Activated CD8-positive, alpha-beta memory T cell treated with anti-CD3 and anti-CD28 coated beads, Interleukin-2, amount 10 ng/mL, durations not matched to agents 7 days and 5 days (primary cell): ENCODE data around the gene NDUFA8. TPM values are rescaled to one million over a fixed set of nuclear protein-coding genes. Genes with fewer than 3 reads are reported as not detected.

ENCODE experiments used
- ATAC-seq: fragments of 150-1000 bp; cut with Tn5 transposase; one replicate; pipeline ENCODE4 v1.10.0; 2021; ENCODE audit warnings: moderate library complexity
- CTCF ChIA-PET: fragments of 350-600 bp; sonication (Branson Sonifier 250); formaldehyde crosslinking; loops from one replicate; lab custom pipeline; 2021; ENCODE audit warnings: antibody characterized with exemption; lab: Charles Lee
- DNase-seq: peaks from one replicate; pipeline ENCODE4 v3.0.0-alpha.2; 2020
- H3K27ac Mint-ChIP-seq: one replicate; pipeline ENCODE4 v1.8.0; 2021; ENCODE audit warnings: mild to moderate bottlenecking, mixed read lengths
- H3K27me3 Mint-ChIP-seq: one replicate; pipeline ENCODE4 v1.8.0; 2021; ENCODE audit warnings: mixed read lengths
- H3K36me3 Mint-ChIP-seq: one replicate; pipeline ENCODE4 v1.8.0; 2021; ENCODE audit warnings: mild to moderate bottlenecking, mixed read lengths
- H3K4me1 Mint-ChIP-seq: one replicate; pipeline ENCODE4 v1.8.0; 2021; ENCODE audit warnings: mixed read lengths
- H3K4me3 Mint-ChIP-seq: one replicate; pipeline ENCODE4 v1.8.0; 2021; ENCODE audit warnings: mild to moderate bottlenecking, moderate library complexity, mixed read lengths
- H3K9me3 Mint-ChIP-seq: one replicate; pipeline ENCODE4 v1.8.0; 2022; ENCODE audit warnings: low read depth, mixed read lengths
- total RNA-seq, 2 experiments: library from RNA; stranded (reverse); gene quantifications; one replicate each; pipeline ENCODE4 v1.2.3, GENCODE V29; 2021

NDUFA8 gene
- total RNA-seq, result 10 to 100 TPM; 36.4 to 49.1 TPM

DNA sequence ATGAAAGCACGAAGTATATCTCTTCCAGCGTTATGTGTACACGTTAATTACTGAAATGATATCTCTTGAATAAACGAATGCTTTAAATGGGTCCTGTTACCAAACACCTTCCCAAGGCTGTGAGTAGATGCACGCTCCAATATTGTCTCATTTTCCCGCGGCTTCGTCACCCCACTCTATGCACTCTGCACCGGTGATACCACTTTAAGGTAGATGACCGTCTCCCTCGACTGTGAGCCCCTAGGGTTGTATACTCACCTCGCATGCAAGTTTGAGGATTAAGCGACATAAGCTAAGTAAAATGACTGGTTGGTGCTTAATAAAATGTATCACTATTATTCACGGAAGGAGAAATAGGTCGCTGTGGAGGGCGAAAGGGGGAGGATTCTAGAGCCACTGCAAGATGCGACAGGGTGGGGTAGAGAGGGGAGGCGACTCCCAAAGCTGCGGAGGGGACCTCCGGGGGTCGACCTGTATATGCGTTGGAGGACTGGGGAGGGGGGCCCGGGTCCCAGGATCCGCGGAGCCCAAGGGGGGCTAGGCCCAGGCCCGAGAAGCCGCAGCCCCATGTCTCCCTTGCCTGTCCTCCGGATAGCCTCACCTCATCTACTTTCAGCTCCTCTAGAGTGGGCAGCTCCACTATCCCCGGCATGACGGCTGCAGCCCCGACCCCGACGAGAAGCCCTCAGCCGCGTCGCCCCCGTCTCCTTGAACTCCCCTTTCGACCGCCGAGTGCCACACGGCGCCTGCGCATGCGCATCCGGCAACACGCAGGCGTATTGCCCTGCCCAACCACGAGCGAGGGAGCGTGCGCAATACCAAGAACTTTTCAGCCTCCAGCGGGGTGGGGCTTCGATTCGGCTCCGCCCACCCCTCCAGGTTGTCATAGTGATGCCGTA is at the start of gene NDUFA8, which contains the start of gene MORN5:
Gene NDUFA8 (minus strand): TSS at position 754 of the 899 bp plus-strand sequence. CDS start 102 bp downstream, at position 652.
Gene MORN5 (plus strand): TSS at position 883 of the 899 bp plus-strand sequence. CDS start 65 bp downstream, outside the sequence.
- CTCF ChIA-PET, result interaction anchor here (0.6 to 2.7 kb wide), 8 partner anchors 34 to 191 kb away, joined by 3 to 8 read pairs (median 4); partner anchors contain the start of genes MRRF and RBM18
- peak within 1 kb of the TSS; percentile 90 for H3K4me3 Mint-ChIP-seq
- H3K36me3 Mint-ChIP-seq, result peaks cover 5% of the 10 kb centered on the region
- peaks cover 29% of the 10 kb centered on the region for H3K4me1 Mint-ChIP-seq
- ATAC-seq (peak; percentile 98), DNase-seq (peak; percentile 96)
- peaks cover 27% of the 10 kb centered on the region for H3K27me3 Mint-ChIP-seq
- H3K27ac Mint-ChIP-seq, result peak within 1 kb of the TSS; percentile 92
- H3K9me3 Mint-ChIP-seq, result peaks cover 2% of the 10 kb centered on the region

DNA sequence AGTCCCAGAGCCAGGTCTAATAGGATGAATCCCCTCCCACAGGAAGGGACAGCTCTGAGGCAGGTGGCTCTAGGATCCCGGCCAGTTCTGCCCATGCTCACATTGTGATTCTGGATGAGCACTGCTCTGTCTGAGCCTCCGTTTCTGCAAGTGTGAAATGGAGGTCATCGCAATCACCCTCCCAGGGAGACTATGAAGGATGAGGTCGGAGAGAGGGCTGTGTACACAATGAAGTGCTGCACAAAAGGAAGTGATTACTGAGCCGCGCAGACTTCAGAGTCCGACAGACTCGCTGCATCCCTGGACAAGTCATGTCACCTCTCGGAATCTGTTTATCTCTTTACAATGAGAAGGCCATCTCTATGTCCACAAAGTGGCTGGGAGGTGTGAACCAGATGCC is 47.5 kb upstream of the NDUFA8 start:
- DNase-seq (no peak), ATAC-seq (no peak)
- Mint-ChIP-seq H3K36me3 (no peaks in the 10 kb centered on the region), H3K4me3 (no peak overlapping the region), H3K4me1 (no peaks in the 10 kb centered on the region), H3K9me3 (no peaks in the 10 kb centered on the region), H3K27me3 (peaks cover 13% of the 10 kb centered on the region), H3K27ac (no peak overlapping the region)
- CTCF ChIA-PET, result interaction anchor here (1.0 kb wide), 1 partner anchor 143 kb away, joined by 3 read pairs; no protein-coding TSS in a partner anchor

DNA sequence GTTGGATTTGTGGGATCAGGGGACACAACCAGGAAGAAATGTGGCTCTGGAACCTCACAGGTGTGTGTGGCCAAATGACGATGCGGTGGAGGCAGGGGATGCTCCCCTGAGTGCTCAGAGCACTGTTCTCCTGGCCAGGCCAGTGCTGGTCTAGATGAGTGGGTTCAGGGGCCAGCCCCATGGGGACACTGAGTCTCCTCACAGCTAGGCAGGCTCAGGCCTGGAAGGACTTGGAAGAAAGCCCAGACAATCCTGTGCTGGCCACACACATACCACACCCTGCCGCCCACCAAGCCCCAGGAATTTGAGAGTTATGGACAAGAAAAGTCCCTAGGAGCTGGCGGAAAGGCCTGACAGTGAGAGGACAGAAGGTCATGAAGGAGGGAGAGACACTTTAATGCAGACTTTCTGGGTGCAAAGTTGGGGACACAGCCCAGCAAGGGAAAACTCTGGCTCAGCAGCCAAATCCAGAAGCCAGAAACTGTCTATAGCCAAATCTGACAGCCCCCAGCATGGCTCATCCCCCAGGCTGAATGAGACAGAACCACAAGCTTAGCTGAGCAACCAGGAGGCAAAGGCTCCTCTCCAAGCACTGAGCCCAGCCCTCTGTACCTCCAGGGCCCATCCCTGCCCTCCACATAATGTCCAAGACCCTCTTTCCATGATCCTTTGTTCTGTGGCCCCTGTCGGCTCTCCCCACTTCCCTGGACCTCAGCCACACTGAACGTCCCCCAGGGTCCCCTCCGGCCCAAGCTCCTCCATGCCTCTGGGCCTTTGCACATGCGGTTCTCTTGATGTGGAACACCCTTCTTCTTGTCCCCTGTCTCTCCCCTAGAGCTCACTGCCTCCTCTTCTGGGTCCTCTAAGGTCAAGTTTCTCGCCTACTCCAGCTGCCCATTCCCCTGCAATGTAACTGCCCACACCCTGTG is 46.8 kb upstream of the NDUFA8 start:
- Mint-ChIP-seq H3K4me1 (no peaks in the 10 kb centered on the region), H3K9me3 (no peaks in the 10 kb centered on the region), H3K27me3 (peaks cover 6% of the 10 kb centered on the region), H3K27ac (no peak overlapping the region), H3K4me3 (no peak overlapping the region), H3K36me3 (no peaks in the 10 kb centered on the region)
- no peak for DNase-seq
- CTCF ChIA-PET, result interaction anchor here (1.0 kb wide), 1 partner anchor 144 kb away, joined by 3 read pairs; no protein-coding TSS in a partner anchor
- ATAC-seq, result no peak

DNA sequence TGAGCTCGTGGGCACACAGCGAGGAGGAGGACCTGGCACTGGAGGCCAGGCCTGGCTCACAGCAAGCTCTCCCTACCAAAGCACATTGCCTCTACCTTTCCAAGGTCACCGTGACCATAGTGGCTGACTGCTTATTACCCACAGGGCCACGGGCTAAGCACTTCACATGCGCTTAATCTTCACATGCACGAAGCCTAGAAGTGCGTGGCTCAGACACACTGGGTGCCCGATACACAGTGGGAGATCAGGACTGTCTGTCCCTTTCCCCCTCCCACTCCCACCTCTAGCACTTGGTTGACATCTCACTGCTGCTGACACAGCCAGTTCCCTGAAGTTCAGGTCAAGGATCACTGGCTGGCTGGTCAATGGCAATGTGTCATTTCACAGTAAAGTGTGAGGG is 45.6 kb upstream of the NDUFA8 start:
- CTCF ChIA-PET, result no interaction called here
- no peaks in the 10 kb centered on the region for H3K4me1 Mint-ChIP-seq
- H3K36me3 Mint-ChIP-seq, result no peaks in the 10 kb centered on the region
- H3K9me3 Mint-ChIP-seq, result no peaks in the 10 kb centered on the region
- no peak for DNase-seq
- H3K27ac Mint-ChIP-seq, result no peak overlapping the region
- H3K4me3 Mint-ChIP-seq, result no peak overlapping the region
- no peaks in the 10 kb centered on the region for H3K27me3 Mint-ChIP-seq
- ATAC-seq, result no peak

DNA sequence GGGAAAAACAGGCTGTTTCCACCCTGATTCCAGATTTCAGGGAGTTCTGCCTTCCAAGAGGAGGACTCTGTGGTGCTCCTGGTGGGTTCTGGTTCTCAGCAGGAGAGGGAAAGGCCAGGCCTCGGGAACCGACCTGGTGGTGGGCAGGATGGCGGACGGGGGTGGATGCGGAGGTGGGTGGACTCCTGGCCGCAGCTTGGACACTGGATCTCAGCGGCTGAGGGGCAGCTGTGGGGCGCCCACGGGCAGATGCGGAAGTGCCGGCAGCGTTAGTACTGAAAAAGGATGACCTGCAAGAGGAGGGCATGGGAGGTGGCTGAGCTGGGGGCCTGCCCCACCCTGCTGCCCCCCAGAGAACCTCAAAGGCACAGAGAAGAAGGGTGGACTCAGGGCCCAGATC is 44.9 kb upstream of the NDUFA8 start:
- DNase-seq (no peak), ATAC-seq (no peak)
- no peaks in the 10 kb centered on the region for H3K9me3 Mint-ChIP-seq
- no peak overlapping the region for H3K27ac Mint-ChIP-seq
- CTCF ChIA-PET, result no interaction called here
- H3K36me3 Mint-ChIP-seq, result no peaks in the 10 kb centered on the region
- no peaks in the 10 kb centered on the region for H3K4me1 Mint-ChIP-seq
- H3K4me3 Mint-ChIP-seq, result no peak overlapping the region
- no peaks in the 10 kb centered on the region for H3K27me3 Mint-ChIP-seq

DNA sequence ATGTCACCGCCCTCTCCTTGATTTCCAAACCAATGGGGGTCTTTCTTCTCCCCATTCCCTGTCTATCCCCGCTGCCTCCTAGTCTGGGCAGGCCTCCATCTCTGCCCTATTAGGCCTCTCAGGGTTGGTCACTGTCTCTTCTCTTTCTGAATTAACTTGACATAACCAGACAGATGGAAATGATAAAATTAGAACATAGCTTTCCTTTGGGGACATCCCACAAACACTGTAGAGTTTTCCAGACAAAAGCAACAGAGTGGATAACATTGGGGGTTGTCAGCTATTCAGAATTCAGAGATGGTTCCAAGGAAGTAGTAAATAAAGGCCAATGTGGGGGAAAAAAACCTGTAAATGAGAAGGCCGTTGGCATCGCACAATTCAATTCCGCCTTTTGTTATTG is 44.5 kb upstream of the NDUFA8 start:
- H3K27me3 Mint-ChIP-seq, result no peaks in the 10 kb centered on the region
- H3K4me1 Mint-ChIP-seq, result no peaks in the 10 kb centered on the region
- no peaks in the 10 kb centered on the region for H3K9me3 Mint-ChIP-seq
- ATAC-seq, result no peak
- CTCF ChIA-PET, result no interaction called here
- H3K4me3 Mint-ChIP-seq, result no peak overlapping the region
- DNase-seq, result no peak
- no peaks in the 10 kb centered on the region for H3K36me3 Mint-ChIP-seq
- H3K27ac Mint-ChIP-seq, result no peak overlapping the region

DNA sequence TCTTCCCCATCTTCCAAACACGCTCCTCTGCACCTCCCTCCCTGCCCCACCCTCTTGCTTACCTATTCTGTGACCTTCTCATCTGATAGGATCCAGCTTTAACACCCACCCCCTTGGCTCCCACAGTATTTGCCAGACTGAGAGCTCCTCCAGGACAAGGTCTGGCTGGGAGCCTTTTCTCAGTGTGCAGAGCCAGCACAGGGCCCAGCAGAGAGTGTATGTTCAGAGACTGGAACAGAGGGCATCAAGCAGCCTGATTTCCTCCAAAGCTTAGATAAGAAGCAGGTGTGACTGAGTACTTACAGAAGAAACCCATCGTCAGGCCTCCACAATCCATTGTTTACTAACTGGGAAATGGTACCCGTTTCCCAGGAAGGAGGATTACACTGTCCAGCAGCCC is 42.5 kb upstream of the NDUFA8 start:
- H3K27me3 Mint-ChIP-seq, result peaks cover 8% of the 10 kb centered on the region
- CTCF ChIA-PET, result no interaction called here
- no peak overlapping the region for H3K4me3 Mint-ChIP-seq
- ATAC-seq (no peak), DNase-seq (no peak)
- no peaks in the 10 kb centered on the region for H3K4me1 Mint-ChIP-seq
- no peaks in the 10 kb centered on the region for H3K9me3 Mint-ChIP-seq
- no peak overlapping the region for H3K27ac Mint-ChIP-seq
- H3K36me3 Mint-ChIP-seq, result no peaks in the 10 kb centered on the region

DNA sequence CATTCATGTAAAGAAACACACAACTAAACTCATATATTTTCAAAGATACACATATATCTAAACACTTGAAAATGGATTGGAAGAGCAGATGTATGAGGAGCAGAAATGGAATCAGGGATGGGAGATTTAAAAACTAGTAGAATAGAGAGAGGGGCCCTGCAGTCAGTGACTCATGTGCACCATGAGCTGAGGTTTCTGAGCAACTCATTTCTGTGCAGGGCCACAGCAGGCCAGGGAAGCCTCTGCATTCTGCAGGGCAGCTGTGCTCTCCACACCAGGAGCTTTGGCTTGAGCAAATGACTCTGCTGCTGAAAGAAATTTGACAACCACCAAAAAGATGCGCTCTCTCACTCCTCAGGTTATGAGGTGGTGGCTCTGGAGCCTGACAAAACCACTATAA is 42.1 kb upstream of the NDUFA8 start:
- DNase-seq (no peak), ATAC-seq (no peak)
- Mint-ChIP-seq H3K27me3 (peaks cover 13% of the 10 kb centered on the region), H3K9me3 (no peaks in the 10 kb centered on the region), H3K4me3 (no peak overlapping the region), H3K4me1 (no peaks in the 10 kb centered on the region), H3K27ac (no peak overlapping the region), H3K36me3 (no peaks in the 10 kb centered on the region)
- CTCF ChIA-PET, result no interaction called here

DNA sequence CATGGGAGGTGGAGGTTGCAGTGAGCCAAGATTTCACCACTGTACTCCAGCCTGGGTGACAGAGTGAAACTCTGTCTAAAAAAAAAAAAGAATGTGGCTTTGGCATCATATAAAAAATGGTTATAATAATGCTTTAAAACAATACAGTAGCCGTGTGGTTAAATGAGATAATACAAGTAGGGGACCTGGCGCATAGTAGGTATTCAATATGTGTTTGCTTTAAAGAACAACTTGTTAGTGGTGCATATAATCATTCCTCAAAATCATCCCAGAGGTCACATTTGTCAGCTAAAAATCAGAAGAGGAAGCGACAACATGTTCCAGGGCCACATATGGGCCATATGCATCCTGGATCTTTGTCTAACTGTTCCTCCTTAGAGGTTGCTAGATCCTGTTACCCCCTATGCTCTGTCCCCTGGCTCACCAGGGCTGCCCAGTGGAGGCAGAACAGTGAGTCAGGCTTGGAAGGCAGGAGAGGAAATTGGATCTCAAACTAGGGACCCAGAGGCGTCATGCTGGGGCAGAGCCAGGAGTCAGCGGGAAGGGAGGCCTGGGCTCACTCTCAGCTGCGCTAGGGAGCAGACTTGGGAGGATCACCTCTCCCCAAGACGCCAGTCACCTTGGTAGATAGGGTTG is 41.5 kb upstream of the NDUFA8 start:
- Mint-ChIP-seq H3K36me3 (no peaks in the 10 kb centered on the region), H3K9me3 (no peaks in the 10 kb centered on the region), H3K4me3 (no peak overlapping the region), H3K4me1 (no peaks in the 10 kb centered on the region), H3K27ac (no peak overlapping the region), H3K27me3 (peaks cover 13% of the 10 kb centered on the region)
- ATAC-seq (no peak), DNase-seq (no peak)
- CTCF ChIA-PET, result no interaction called here

DNA sequence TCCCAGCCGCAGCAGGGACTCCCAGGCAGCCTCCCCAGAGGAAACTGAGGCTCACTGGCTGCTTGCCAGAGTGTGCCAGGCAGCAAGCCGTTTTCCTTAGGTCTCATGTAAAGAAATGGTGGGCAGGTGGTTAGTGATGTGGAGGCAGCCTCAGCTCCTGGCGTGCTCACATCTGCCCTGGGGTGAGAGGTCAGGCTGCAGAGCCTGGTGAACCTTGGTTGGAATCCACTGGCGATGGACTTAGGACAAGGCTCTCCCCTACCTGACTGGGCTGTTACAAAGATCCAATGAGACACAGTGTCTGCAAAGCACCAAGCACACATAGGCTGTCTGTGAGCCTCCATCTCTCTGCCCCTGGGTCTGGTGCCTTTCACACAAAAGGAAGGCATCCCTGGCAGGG is 38.3 kb upstream of the NDUFA8 start:
- CTCF ChIA-PET, result no interaction called here
- Mint-ChIP-seq H3K9me3 (no peaks in the 10 kb centered on the region), H3K4me3 (no peak overlapping the region), H3K27ac (no peak overlapping the region), H3K4me1 (no peaks in the 10 kb centered on the region), H3K36me3 (no peaks in the 10 kb centered on the region), H3K27me3 (peaks cover 20% of the 10 kb centered on the region)
- DNase-seq (no peak), ATAC-seq (no peak)

DNA sequence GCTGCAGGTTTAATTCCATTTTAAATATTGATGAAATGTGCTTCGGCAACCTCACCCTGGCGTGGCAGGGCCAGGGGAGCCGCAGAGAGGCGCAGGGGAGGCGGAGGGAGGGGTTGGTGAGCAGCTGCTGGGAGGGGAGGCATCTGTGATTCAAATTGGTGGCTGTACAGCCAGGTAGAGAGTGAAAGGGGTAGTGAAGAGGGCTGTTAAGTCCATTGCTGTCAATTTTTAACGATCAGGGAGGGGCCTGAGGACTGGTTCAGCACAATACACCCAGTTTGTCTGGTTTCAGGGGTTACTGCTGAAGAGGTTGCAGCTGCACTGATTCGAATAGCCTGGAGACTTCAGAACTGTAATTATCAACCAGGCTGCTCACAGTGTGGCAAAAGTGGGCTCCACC is 37.8 kb upstream of the NDUFA8 start:
- Mint-ChIP-seq H3K27ac (no peak overlapping the region), H3K36me3 (no peaks in the 10 kb centered on the region), H3K4me1 (no peaks in the 10 kb centered on the region), H3K9me3 (no peaks in the 10 kb centered on the region), H3K4me3 (no peak overlapping the region), H3K27me3 (peaks cover 20% of the 10 kb centered on the region)
- ATAC-seq (no peak), DNase-seq (no peak)
- CTCF ChIA-PET, result no interaction called here

DNA sequence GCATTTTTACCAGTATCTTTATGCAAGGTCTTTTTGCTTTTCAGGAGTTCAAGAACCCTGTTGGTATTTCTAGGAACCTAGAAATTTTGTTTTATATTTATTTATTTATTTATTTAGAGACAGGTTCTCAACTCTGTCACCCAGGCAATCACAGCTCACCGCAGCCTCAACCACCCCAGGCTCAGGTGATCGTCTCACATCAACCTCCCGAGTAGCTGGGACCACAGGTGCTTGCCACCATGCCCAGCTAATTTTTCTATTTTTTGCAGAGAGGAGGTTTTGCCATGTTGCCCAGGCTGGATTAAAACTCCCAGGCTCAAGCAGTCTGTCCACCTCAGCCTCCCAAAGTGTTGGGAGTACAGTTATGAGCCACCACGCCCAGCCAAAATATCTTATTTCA is 36.3 kb upstream of the NDUFA8 start:
- ATAC-seq (no peak), DNase-seq (no peak)
- Mint-ChIP-seq H3K27ac (no peak overlapping the region), H3K27me3 (peaks cover 20% of the 10 kb centered on the region), H3K4me1 (no peaks in the 10 kb centered on the region), H3K9me3 (no peaks in the 10 kb centered on the region), H3K36me3 (no peaks in the 10 kb centered on the region), H3K4me3 (no peak overlapping the region)
- CTCF ChIA-PET, result no interaction called here

DNA sequence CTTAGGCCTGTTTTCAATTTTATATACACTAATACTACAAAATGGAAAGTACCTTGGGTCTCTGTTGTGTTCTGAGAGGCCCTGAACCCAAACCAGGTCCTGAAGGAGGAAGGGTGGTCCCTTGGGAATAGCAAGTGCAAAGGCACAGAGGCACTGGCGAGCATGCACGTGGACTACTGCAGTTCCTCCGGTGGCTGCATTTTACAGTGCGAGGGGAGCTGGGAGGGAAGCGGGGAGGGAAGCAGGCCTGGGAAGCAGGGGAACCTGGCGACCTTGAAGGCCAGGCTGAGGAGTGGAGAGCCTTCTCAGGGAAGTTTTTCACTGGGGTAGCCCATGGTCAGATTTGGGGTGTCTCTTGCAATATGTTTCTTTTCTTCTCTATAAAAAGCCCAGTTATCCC is 34.1 kb upstream of the NDUFA8 start:
- no peak overlapping the region for H3K4me3 Mint-ChIP-seq
- DNase-seq (no peak), ATAC-seq (no peak)
- no peaks in the 10 kb centered on the region for H3K36me3 Mint-ChIP-seq
- no peaks in the 10 kb centered on the region for H3K9me3 Mint-ChIP-seq
- H3K27me3 Mint-ChIP-seq, result peaks cover 20% of the 10 kb centered on the region
- H3K27ac Mint-ChIP-seq, result no peak overlapping the region
- CTCF ChIA-PET, result no interaction called here
- H3K4me1 Mint-ChIP-seq, result no peaks in the 10 kb centered on the region
